ENCODE measurements around the gene CRYGN. TPM values are rescaled to one million over a fixed set of nuclear protein-coding genes. Genes with fewer than 3 reads are reported as not detected.

The CRYGN gene
- total RNA-seq, 1 donor from 2014 or later, result 1.3 TPM

DNA sequence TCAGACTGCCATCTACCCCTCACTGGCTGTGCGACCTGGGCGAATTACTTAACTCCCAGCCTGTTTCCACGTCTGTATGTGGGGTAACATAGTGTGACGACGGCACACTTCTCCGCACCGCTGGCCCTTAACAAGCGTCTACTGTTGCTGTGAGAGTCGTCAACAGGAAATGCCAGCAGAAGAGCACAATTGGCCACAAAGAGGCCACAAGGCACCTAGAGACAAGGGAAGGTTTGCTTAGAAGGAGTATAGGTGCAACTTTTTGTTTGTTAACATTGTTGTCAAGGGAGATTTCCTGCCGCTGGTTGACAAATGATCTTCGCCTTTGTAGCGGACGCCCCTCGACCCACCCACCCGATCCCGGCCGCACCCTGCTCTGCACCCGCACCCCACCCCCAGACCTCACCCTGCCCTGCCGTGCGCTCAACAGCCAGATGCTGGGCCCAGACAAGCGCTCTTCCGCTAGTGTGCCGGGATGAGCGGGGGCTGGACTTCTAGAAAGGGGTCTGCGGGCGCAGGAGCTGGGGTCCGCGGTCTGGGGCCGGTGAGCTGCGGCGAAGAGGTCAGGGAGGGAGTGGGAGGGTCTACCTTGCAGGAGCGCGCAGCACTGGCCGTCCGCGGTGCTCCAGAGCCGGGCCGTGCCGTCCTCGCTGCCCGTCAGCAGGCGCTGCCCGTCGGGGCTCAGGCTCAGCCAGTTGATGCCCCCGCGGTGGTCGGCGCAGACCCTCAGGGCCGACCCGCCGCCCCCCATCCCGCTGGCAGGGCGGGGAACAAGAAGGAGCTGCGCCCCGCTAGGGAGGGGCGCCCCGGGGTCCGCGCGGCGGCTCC is 30.9 kb downstream of the CRYGN start:
- Mint-ChIP-seq H3K4me1 (ENCODE audit: unreplicated experiment) (peaks cover 34% of the 10 kb centered on the region), H3K4me3 (peak overlapping the region; percentile 93), H3K27ac (peak overlapping the region; percentile 79), H3K36me3 (no peaks in the 10 kb centered on the region), H3K9me3 (no peaks in the 10 kb centered on the region), H3K27me3 (peaks cover 24% of the 10 kb centered on the region)
- no peak for DNase-seq (ENCODE audit: extremely low spot score, unreplicated experiment)
- TF ChIP-seq, protein P1, sequence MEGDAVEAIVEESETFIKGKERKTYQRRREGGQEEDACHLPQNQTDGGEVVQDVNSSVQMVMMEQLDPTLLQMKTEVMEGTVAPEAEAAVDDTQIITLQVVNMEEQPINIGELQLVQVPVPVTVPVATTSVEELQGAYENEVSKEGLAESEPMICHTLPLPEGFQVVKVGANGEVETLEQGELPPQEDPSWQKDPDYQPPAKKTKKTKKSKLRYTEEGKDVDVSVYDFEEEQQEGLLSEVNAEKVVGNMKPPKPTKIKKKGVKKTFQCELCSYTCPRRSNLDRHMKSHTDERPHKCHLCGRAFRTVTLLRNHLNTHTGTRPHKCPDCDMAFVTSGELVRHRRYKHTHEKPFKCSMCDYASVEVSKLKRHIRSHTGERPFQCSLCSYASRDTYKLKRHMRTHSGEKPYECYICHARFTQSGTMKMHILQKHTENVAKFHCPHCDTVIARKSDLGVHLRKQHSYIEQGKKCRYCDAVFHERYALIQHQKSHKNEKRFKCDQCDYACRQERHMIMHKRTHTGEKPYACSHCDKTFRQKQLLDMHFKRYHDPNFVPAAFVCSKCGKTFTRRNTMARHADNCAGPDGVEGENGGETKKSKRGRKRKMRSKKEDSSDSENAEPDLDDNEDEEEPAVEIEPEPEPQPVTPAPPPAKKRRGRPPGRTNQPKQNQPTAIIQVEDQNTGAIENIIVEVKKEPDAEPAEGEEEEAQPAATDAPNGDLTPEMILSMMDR (conservative IDR thresholded peaks at IDR 0.05), result no peak

- H3K4me3 Mint-ChIP-seq, result peak overlapping the region; percentile 93
- peaks cover 40% of the 10 kb centered on the region for H3K4me1 Mint-ChIP-seq (ENCODE audit: unreplicated experiment)
- TF ChIP-seq, protein P1 (conservative IDR thresholded peaks at IDR 0.05), result no peak
- no peak for DNase-seq (ENCODE audit: extremely low spot score, unreplicated experiment)
- H3K9me3 Mint-ChIP-seq, result no peaks in the 10 kb centered on the region
- H3K27ac Mint-ChIP-seq, result peak overlapping the region; percentile 79
- H3K27me3 Mint-ChIP-seq, result peaks cover 24% of the 10 kb centered on the region
- no peaks in the 10 kb centered on the region for H3K36me3 Mint-ChIP-seq
Observed at GRCh38 chr7:151408498-151408838, 31.5 kb downstream of the CRYGN start.

GRCh38 chr7:151406886-151407583 is 32.9 kb downstream of the CRYGN start:
- H3K9me3 Mint-ChIP-seq, result no peaks in the 10 kb centered on the region
- H3K27me3 Mint-ChIP-seq, result peaks cover 18% of the 10 kb centered on the region
- H3K4me3 Mint-ChIP-seq, result peak overlapping the region; percentile 72
- peaks cover 51% of the 10 kb centered on the region for H3K4me1 Mint-ChIP-seq (ENCODE audit: unreplicated experiment)
- H3K27ac Mint-ChIP-seq, result no peak overlapping the region
- DNase-seq (ENCODE audit: extremely low spot score, unreplicated experiment), result no peak
- TF ChIP-seq, protein P1 (conservative IDR thresholded peaks at IDR 0.05), result no peak
- no peaks in the 10 kb centered on the region for H3K36me3 Mint-ChIP-seq

DNA sequence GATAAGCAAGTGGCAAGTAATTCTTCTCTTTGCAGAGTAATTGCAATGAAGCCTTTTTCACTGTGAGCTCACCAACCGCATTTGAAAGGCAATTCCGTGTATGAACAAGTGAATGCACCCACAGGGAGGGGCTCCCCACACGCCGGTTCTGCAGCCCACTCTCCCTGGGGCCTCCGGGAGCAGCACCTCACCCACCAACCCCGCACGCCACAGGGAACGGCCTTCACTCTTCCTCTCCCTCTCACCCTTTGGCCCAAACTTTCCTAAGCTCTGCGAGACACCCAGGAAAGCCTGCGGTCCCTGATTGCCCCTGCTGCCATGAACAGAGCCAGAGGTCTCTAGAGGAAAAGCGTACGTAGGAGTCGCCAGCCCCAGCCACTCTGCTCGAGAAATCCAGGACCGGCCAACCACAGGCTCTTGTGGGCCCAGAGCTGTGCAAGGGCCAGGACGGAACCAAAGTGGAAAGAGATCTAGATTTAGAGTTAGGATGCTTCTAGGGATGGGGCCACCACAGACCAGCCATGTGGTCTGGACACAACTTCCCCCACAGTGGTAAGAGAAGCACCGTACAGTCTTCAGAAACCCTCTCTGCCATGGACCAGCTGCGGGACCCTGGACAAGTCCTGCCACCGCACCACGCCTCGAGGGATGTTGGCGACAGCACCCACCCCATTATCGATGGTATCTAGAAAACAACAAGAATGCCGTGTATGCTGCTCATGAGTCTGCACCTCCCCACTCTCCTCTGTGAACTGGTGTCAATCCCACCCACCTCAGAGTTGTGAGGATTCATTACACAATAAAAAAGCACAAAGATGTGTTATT is 33.7 kb downstream of the CRYGN start:
- peaks cover 50% of the 10 kb centered on the region for H3K4me1 Mint-ChIP-seq (ENCODE audit: unreplicated experiment)
- H3K9me3 Mint-ChIP-seq, result no peaks in the 10 kb centered on the region
- peaks cover 13% of the 10 kb centered on the region for H3K27me3 Mint-ChIP-seq
- H3K36me3 Mint-ChIP-seq, result no peaks in the 10 kb centered on the region
- no peak for DNase-seq (ENCODE audit: extremely low spot score, unreplicated experiment)
- H3K27ac Mint-ChIP-seq, result no peak overlapping the region
- H3K4me3 Mint-ChIP-seq, result peak overlapping the region; percentile 36
- TF ChIP-seq, protein P1 (conservative IDR thresholded peaks at IDR 0.05), result no peak

GRCh38 chr7:151405588-151405987 is 34.4 kb downstream of the CRYGN start:
- no peak overlapping the region for H3K4me3 Mint-ChIP-seq
- H3K9me3 Mint-ChIP-seq, result no peaks in the 10 kb centered on the region
- H3K36me3 Mint-ChIP-seq, result no peaks in the 10 kb centered on the region
- no peak for DNase-seq (ENCODE audit: extremely low spot score, unreplicated experiment)
- H3K27ac Mint-ChIP-seq, result no peak overlapping the region
- peaks cover 50% of the 10 kb centered on the region for H3K4me1 Mint-ChIP-seq (ENCODE audit: unreplicated experiment)
- TF ChIP-seq, protein P1 (conservative IDR thresholded peaks at IDR 0.05), result no peak
- peaks cover 6% of the 10 kb centered on the region for H3K27me3 Mint-ChIP-seq

Measured in type B pancreatic cell (in vitro differentiated cells).